C1 segment of cervical spinal cord (tissue), 14 donors: Measurements from ENCODE around the gene NEFH.

ENCODE experiments used
- DNase-seq, 14 donors: peaks; one replicate each; lab custom pipeline; 2025; lab: John Stamatoyannopoulos, UW

The NEFH gene

DNA sequence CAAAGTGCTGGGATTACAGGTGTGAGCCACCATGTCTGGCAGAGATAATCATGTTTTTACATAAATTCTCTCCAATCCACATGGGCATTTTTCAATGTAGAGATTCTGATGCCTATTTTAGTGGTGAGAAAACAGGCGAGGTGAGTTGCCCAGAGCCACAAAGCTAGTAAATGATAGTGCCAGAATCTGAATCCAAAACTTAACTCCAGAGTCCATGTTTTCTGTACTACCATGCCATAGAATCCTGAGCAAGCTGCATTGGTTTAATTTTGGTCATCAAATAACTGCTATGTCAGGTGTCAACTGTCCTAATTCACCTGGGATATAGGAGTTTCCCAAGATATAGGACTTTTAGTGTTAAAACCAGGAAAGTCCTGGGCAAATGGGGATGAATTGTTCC is 13.6 kb downstream of the NEFH start:
- DNase-seq = no peak

DNA sequence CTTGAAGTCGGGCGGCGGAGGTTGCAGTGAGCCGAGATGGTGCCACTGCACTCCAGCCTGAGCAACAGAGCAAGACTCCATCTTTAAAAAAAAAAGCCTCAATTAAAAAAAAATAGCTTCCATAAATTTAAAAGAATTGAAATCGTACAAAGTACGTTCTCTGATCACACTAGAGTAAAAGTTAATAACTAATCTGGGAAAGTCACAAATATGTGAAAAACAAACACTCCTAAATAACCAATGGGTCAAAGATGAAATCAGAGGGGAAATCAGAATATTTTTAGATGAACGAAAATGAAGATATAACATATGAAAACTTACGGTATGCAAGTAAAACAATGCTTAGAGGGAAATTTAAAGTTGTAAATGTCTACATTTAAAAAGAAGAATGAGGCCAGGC is 19.8 kb downstream of the NEFH start:
- DNase-seq = no peak

DNA sequence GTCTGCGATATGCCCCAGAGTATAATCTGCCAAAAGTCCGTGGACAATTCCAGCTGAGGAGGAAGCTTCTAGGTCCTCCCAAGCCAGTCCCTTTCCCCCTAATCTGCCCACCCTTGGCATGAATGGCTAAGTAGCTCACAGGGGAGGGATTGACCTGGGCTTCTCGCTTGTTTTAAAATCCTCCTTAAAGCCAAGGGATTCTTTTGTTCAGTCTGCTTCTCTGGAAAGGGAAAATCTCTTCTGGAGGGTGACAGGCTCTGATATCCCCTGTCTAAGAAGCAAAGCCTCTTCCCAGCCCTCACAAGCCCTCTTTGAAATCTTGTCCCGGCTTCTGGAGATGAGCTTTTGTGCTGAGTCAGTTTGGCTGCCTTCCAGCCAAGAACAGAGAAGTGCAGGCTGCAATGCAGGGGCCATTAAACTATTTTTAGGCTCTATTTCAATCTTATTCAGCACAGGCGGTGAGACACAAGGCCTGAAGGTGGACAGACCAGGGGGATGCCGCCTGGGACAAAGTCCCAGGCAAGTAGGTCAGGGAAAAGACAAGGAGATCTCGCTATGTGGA is 23.9 kb downstream of the NEFH start:
- DNase-seq = peak in 10 of 14 donors; percentile 8 to 68 (median 26)

DNA sequence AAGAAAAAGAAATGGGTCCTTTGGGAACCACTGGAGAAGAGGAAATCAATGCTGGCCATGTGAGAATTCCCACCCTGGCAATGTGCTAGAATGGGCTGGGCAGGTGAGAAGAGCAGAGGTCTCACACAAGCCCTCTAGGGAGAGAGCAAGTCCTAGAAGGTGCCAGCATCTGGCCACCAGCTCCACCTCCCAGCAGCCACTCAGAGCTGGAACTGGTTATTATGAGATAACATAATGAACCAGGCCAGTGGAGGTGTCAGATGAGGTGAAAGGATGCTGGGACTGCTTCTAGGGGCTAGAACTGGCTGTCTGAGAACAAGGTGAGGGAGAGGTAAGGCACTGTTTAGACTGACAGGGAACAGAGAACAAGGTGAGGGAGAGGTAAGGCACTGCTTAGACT is 29.3 kb downstream of the NEFH start:
- no peak for DNase-seq

DNA sequence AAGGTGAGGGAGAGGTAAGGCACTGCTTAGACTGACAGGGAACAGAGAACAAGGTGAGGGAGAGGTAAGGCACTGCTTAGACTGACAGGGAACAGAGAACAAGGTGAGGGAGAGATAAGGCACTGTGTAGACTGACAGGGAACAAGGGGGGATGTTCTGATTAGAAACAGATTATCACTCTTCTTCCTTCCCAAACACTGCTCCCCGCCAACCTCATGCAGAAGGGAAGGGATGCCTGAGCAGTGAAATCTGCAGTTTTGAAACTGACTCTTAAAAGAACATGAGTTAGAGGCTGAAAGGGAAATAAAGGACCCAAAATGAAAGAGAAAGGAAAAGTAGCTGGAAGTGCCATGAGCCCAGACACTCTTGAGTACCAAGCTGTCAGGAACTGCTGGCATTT is 29.8 kb downstream of the NEFH start:
- DNase-seq = no peak

DNA sequence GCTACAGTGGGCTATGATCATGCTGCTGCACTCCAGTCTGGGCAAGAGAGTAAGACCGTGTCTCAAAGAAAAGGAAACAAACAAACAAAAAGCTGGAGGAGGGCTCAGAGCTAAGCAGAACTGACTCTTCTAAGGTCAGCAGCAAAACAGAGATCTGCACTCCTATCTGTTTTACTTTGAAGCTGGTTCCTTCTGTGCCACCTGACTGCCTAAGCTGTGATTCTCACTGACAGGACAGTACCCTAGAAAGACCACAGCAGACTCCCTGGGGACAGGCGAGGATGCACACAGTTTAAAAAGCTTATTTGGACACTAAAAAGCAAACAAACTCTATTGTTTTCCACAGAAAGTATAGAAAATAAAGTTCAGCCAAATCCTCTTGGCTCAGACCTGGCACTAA is 30.5 kb downstream of the NEFH start:
- DNase-seq = no peak

DNA sequence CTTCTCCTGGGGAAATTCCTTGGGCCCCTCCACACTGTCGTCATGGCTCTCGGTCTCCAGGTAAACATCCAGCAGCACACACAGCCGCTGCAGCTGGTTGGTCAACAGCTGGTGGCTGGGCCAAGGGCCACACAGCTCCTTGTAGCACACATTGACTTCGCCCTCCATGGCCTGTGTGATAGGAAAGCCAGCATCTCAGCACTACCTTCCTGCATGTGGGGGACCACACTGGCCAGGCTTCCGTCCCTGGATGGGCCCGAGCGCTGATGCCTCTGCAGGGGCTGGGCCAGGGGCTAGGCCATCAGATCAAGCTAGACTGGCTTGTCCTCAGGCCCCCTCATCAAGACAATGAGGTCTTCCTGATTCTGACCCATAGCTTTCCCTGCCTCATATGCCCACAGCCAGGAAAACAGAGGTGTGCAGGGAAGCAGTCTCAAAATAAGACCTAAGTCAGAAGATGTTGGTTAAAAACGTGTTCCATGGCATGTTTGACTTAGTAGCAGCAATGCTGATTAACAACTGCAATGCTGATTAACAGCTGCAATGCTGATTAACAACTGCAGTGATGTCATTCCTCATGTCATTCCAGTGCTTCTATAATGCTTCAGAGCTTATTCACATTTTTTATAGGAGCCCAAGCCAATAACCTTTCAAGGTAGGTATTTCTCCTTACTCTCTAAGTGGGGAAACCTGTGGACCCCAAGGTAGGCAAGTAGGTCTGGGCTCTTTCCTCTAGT is 31.3 kb downstream of the NEFH start:
- no peak for DNase-seq

DNA sequence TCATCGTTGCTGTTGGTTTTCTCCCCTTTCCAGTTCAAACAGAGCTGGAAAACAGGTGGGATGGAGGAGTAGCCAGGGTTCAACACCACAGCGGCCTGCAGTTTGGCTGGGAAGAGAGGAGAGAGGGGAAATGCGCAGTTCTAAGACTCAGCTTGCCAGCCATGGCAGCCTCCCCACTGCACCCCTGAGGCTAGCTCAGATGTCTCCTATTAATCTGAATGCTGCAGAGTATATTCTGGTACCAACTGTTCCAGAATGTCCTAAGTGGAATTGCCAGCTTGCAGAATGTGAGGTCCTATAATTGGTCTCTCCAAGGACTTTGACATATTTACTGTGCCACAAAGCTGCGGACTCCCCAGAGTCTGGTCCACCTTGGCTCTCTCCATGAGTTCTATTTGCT is 32.0 kb downstream of the NEFH start:
- DNase-seq = peak in 2 of 14 donors; percentile 33 to 98

DNA sequence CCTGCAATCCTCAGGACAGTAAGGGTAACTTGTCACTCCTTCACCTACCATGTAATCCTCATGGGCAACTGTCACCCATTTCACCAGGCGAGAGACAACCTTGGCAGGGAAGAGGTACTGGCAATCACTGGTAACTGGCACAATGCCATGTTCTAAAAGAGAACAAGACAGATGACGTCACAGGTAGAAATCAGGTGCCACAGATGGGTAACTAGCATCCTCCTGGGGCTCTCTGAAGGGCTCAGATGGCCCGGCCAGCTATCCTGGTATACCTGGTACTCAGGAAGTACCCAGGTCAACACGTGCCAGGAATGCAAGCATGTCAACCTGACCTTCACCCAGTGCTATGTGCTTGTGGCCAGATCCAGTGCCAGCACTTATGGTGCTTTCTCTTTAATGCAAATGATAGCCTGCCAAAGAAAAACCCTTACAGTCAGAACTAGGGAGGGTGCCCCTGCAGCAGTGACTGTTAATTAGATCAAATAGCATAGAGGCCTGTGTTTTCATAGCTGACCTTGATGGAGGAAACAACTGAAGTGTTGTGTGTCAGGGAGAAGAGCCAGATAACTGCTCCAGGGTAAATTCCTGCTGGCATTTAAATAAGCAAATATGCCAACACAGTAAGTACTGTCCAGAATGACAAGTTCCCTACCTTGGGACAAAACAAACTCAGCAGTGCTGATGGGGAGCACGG is 37.3 kb downstream of the NEFH start:
- peak in 1 of 14 donors; percentile 86 for DNase-seq

DNA sequence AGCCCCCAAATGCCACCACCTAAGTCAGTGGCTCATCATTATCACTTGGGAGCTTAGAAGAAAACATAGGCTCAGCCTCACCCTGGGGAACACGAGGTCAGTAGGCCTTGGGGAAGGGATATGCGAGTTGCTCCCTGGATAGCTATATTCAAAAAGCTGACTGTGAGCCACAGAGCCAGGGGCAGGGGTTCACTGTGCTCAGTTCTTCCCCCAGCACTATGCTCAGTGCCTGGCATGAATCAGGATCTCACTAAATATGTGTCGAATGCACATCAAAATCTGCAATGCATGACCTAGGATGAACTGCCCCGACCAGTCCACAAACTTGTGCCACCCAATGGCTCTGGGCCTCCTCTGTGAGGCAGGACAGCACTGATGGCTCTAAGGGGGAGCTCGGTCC is 38.4 kb downstream of the NEFH start:
- DNase-seq = no peak

DNA sequence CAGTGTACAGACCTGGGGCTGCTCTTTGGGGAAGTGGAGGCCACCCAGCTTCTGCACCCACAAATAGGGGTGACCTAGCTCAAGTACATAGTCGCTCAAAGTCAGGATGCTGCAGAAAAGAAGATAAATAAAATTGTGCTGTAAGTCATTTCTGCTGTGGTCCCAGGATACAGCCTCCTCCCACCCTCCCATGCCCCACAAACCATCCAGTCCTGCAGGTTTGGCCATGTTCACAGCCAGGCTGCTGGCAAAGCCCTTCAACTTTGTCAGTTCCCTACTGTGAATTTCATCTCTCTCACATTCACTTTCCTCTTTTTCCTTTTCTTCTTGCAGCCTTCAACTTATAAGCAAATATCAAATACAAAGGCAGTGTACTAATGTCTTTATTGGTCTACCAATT is 40.0 kb downstream of the NEFH start:
- DNase-seq = no peak

DNA sequence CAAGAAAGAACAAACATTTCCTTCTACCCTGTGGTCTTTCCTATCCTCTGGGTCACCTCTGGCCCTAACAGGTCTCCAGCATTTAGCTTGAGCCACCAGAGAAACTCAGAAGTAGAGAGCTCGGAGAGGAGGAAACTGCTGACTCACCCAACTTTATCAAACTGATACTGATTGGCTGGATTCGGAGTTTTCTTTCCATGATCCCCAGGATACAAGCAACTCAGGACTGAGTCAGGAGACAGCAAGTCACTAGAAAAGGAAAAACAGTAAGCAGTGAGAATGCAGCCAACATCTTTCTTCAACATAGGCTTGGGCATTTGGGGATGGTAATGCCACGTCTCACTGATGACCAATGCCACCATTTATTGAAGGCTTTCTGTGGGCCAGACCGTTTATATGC is 40.8 kb downstream of the NEFH start:
- no peak for DNase-seq

DNA sequence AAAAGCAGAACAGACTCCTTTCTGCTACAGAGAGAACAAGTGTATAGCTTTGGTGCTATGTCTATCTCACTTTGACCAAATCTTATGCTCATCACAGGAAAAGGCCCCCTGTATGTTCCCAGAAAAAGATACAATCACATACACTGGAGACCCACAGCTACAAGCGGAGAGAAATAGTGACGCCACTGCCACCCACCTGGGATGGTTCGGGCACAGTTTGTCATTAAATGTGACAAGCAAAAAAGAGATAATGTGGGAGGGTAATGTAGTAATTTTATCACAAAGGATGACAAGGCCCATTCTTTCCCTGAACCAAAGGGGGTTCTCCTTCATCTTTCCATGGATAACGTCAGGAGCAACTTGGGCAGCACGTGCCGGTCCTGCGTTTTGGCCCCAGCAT is 41.5 kb downstream of the NEFH start:
- DNase-seq = no peak

DNA sequence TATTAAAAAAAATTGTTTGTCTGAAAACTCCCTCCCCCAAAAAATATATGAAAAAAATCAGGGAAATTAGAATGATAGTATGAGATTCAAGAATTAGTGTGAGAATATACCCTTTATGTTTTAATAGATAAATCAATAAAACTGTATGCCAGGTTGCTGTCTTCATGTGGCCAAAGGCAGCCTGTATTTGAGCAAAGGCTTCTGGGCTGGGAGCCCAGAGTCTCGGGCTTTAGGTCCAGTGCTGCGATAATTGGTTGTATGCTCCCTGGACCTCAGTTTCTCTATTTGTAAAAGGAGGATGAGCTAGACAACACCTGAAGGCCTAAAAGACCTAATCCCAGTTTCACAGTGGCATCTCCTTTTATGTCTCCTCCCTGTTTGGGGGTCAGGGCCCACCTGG is 43.7 kb downstream of the NEFH start:
- DNase-seq = no peak

DNA sequence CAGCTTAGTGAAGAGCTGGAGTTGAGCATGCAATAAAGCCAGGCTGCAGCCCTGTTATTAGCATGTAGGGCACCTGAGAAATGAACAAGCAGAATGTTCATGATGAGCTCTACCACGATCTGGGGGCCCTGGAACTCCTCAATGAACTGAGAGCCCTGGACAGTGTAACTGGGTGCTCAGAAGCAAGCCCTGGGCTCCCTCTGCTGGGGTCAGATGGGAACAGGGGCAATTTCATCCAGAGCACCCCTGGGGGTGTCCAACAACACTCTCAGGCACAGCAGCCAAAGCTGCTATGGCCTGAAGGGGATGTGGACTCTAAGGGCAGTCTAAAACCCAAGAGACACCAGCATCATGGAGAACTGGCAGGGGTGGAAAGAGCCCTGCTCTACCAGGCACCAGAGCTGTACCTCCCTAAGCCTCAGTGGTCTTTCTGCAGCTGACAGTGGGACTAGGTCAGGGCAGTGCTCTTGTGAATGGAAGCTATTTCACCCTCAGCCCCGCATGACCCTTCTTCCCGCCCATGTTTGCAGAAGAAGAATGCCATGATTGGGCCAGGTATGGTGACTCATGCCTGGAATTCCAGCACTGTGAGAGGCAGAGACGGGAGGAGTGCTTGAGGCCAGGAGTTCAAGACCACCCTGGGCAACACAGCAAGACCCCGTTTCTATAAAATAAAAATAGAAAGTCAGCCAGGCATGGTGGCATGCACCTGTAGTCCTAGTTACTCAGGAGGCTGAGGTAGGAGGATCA is 44.6 kb downstream of the NEFH start:
- DNase-seq = peak in 1 of 14 donors; percentile 30

DNA sequence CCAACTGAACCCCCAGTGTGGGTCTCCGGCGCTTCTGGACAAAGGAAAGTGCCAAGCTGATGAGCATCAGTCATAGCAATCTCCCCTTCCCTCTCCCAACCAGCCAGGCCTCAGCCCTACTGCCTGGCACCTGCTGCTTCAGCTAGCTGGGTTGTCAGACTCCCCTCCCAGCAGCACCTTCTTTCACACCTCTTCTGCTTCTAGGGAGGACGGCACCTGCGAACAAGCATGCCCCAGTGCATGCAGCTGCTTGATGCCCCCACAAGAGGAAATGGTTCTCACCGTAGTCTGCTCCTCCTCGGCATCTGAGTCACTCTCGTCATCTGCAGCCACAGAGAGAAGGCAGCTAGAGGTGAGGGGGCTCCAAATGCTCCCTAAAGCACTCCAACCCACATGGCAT is 48.1 kb downstream of the NEFH start:
- no peak for DNase-seq

DNA sequence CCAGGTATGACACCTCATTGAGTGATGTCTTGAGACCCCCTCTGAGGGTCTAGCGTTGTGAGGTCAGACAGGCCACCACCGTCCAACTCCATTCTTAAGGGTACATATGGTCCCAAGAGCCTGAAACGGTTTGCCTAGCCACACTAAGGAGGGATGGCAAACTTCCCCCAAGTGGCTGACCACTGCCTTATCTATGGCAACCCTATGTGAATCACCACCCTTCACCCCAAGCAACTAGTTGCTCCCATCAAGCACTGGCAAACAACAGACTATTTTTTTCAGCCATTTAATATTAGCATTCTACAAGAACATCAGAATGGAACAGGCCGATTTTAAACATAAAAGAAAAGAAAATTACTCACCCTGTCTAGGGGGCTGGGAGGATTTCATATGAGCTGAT is 50.7 kb downstream of the NEFH start:
- no peak for DNase-seq

DNA sequence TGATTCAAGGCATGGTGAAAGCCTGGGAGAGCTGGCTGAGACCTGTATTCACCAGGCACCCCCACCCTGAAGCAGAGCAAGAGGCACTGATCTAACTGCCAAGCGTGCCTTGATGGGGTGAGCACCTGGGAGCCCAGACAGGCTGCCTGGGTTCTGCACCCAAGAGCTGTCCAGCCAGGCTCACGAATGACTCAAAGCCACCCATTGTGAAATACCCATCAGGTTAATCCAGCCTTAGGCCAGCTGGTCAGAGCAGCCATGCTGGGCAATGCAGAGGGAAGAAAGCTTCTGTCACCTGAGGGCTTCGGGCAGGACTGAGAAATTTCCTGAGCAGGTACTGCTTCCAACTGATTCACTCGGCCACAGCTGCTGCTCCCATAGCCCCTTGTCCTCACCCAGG is 51.4 kb downstream of the NEFH start:
- no peak for DNase-seq

DNA sequence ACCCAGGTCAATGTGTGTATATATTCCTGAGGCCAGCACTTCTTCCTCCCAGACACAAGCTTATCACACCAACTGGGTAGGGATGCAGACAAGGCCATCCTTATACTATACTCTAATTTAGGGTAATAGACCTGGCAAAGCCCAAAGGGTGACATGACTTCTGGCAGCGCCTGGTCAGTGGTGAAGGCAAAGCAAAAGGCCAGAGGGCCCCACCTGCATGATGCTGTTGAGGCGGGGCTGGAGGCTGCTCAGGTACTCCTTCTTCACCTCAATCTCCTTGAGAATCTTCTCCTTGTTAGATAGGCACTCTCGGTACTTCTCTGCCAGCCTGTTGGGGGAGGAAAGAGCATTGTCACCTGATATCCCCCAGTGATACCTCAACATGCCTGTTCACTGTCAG is 56.4 kb downstream of the NEFH start:
- no peak for DNase-seq

DNA sequence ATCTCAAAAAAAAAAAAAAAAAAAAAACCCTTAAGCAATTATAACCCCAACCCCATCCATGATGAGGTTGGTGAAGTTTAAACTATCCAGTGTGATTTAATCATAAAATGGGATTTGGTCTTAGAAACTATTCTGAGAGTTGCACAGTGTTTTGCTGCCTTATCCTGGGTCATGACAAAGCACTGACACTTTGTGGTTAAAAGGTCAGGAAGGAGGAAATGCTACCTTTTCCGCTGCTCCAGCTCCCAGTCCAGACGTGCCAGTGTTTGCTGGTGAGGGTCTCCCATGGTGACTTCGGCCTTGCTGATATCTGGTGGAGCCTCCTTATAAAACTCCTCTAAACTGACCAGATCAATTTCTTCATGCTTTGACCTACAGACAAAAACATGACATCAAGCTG is 59.1 kb downstream of the NEFH start:
- DNase-seq = no peak
